Hematopoietic multipotent progenitor cell treated with erythropoietin and hydrocortisone succinate and interleukin-3 and kit ligand, for 17 days (in vitro differentiated cells): ENCODE data around the gene EYS.

Experiments
- DNase-seq: peaks from one replicate; pipeline ENCODE4 v3.0.0-alpha.2; 2015; ENCODE audit warnings: low spot score

The EYS gene

DNA sequence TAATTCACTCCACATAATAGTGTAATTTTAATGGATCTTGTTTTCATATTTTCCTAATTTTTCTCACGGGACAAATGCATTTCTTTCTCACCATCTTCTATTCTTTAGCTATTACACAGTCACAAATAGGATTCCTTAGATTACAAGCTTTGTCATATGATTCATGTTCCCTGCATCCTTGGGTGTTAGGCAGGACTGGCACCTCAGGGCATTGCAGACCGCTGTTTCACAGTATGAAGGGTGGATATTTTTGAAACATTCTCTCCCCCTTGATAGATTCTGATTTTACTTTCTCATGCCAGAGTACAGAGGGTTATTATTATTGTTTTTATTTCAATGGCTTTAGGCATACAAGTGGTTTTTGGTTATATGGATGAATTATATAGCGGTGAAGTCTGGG, 1469.0 kb downstream of the EYS start:
- DNase-seq: no peak

- no peak for DNase-seq
These were observed 1473.3 kb downstream of the EYS start for GRCh38 chr6:64233746-64234145.

- no peak for DNase-seq
These were observed 1475.1 kb downstream of the EYS start for GRCh38 chr6:64231928-64232327.

- DNase-seq: no peak
These were observed 1476.5 kb downstream of the EYS start for GRCh38 chr6:64230530-64230929.

DNA sequence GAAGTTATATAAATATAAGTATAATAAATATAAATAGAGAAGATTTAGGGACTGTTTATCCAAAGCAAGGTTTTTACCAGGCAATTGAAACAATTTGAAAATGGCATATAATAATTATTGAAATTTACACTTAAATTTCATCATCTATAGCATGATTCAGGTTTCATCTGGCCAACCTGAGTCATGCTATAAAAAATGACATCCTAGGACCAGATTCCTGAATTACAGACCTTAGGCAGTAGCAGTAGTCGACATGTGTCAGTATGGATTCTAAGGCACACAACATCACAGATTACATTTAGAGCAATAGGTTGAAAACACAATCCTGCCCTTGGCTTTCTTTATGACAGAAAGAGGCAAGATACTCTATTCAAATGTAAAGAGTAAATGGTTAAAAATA, 1479.2 kb downstream of the EYS start:
- no peak for DNase-seq

DNA sequence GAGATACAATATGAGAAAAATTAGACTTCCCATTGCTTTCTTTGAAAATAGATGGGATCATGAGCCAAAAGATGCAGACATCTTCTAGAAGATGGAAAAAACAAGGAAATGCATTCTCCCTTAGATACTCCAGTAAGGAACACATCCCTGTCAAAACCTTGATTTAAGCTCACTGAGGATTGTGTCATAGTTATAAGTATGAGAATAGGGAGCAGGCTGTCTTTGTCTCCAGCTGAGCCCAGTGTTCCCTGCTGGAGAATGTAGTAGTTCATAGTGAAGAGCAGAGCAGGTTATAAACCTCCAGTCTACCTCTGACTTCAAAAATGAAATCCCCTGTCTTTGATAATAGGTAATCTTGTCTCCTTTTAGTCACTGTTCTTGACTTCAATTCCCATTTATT, 1481.5 kb downstream of the EYS start:
- DNase-seq: no peak

- DNase-seq: no peak
These were observed 1482.2 kb downstream of the EYS start for GRCh38 chr6:64224819-64225218.

- no peak for DNase-seq
These were observed 1485.2 kb downstream of the EYS start for GRCh38 chr6:64221776-64222175.

GRCh38 chr6:64220801-64221200, 1486.2 kb downstream of the EYS start:
- no peak for DNase-seq

GRCh38 chr6:64217721-64218620, 1489.1 kb downstream of the EYS start:
- DNase-seq: no peak

GRCh38 chr6:64214373-64214772, 1492.7 kb downstream of the EYS start:
- no peak for DNase-seq

- no peak for DNase-seq
These were observed 1493.3 kb downstream of the EYS start for GRCh38 chr6:64213697-64214096.

- no peak for DNase-seq
These were observed 1509.8 kb downstream of the EYS start for GRCh38 chr6:64197246-64197645.

DNA sequence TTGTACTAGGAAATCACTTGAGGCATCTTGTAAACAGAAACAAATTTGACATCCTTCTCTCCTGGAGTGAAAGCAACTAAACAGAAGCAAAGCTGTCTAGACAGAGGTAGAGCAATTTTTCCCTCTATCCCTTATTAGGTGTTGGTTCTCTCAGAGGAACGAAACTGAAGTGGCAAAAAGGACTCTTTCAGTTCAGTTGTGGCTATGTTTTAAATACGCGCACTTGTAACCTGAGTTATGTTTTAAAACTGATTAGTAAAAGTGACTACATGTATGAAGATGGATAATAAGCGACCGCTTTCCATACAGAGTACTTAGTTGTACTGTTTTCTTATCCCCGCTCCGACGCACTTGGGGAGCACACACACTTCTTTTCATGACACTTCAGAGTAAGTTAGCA, 1520.4 kb downstream of the EYS start:
- no peak for DNase-seq

DNA sequence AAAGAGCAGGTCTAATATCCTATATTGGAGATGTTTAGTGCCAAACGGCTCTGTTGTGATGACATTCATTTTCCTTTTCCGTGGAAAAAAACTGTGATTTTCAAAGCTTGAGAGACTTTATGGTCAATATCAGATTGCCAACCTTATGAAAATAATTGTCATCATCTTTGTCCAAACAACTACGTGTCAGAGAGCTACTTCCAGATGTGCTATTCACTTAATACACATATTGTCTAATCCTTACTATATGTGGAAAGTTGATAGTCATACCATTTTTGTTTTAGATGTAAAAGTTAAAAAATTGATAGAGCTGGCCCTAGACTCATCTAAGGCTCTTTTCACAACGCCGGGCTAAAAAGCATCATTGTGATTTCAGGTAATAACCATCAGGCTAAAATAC, 1521.4 kb downstream of the EYS start:
- DNase-seq: no peak

DNA sequence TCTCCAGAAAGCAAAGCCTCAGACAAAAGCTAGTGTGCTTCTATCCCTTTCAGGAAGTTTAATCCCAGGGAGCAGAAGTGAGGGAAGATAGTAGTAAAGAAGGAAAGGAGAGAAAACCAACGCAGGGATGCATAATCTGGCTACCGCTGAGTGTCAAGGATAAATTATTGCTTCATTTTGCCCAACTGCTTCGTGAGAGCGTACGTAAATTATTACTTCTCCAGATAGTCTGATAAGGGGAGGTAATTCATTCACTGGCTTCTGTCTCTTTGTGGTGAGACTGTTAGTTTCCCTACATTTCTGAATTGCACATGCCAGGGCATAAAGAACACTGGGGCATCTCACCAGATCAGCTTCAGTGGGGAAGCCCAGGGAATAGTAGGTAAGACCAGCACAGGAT, 1531.7 kb downstream of the EYS start:
- DNase-seq: no peak

- DNase-seq: no peak
These were observed 1536.7 kb downstream of the EYS start for GRCh38 chr6:64170316-64170715.

GRCh38 chr6:64160486-64160885, 1546.5 kb downstream of the EYS start:
- no peak for DNase-seq

DNA sequence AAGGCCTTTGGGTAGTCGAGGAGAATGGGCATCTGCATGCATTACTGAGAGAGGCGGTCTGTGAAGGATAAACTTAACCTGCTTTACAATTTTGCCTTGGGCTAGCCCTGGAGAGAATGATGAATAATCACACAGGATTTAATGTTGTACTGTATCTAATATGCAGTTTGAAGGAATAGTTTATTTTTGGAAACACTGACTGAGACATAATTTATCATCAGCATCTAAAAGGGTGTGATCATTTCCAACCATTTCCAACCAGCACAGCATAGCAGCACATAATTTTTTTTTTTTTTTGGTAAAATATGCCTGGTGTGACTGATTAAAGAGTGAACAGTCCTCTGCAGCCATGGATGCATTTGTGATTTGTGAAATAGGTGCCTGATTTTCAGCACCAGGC, 1552.0 kb downstream of the EYS start:
- DNase-seq: no peak

GRCh38 chr6:64146876-64147275, 1560.2 kb downstream of the EYS start:
- DNase-seq: no peak

DNA sequence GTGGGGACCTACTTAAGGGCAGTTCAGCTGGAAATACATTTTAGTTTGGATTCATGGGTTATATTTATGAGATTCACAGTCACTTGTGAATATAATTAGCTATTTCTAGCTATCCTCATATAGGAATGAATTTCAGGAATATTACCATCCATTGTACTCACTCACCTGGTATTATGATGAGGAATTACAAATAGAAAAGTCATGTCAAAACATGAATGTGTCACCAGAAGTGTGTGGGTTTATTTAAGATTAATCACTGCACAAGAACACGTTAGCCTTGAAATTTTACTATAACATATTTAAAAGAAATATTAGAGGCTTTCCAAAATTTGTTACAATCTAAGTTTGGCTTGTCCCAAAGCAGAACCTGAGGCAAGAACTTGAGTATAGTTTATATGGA, 1560.9 kb downstream of the EYS start:
- DNase-seq: no peak

GRCh38 chr6:64145658-64146057, 1561.4 kb downstream of the EYS start:
- no peak for DNase-seq

GRCh38 chr6:64143101-64143500, 1563.9 kb downstream of the EYS start:
- DNase-seq: no peak

- DNase-seq: no peak
These were observed 1565.3 kb downstream of the EYS start for GRCh38 chr6:64141680-64142079.
